ENCODE results near the gene SYNPO2. TPM values are rescaled to one million over a fixed set of nuclear protein-coding genes. Genes with fewer than 3 reads are reported as not detected.
"Not testable (repeated sequence)": the region's sequence is repeated elsewhere in the genome, so short reads cannot be mapped to it uniquely, and the experiment has no call there.

Gene SYNPO2
- total and polyA plus RNA-seq, 2 donors: 428 to 529 TPM

- Histone ChIP-seq H3K4me1 (ENCODE audit: insufficient read depth) (no peaks in the 10 kb centered on the region), H3K4me3 (ENCODE audit: low read depth, low read length) (no peak overlapping the region), H3K36me3 (ENCODE audit: insufficient read depth) (no peaks in the 10 kb centered on the region), H3K27ac (ENCODE audit: low read depth) (no peak overlapping the region)
- WGBS: 42% methylated on average over 2 of the region's 2 CpGs
- no peak for DNase-seq (ENCODE audit: extremely low spot score)
Measured at GRCh38 chr4:118954246-118954645, 65.6 kb downstream of the SYNPO2 start.

- 66% methylated on average over 3 of the region's 3 CpGs for whole genome bisulfite sequencing
- no peaks in the 10 kb centered on the region for H3K36me3 ChIP-seq (ENCODE audit: insufficient read depth)
- H3K27ac ChIP-seq (ENCODE audit: low read depth): peak overlapping the region; percentile 5
- H3K4me3 ChIP-seq (ENCODE audit: low read depth, low read length): no peak overlapping the region
- H3K4me1 ChIP-seq (ENCODE audit: insufficient read depth): no peaks in the 10 kb centered on the region
- no peak for DNase-seq (ENCODE audit: extremely low spot score)
Measured at GRCh38 chr4:118955515-118955914, 66.9 kb downstream of the SYNPO2 start.

- H3K27ac ChIP-seq (ENCODE audit: low read depth): no peak overlapping the region
- no peak overlapping the region for H3K4me3 ChIP-seq (ENCODE audit: low read depth, low read length)
- WGBS: 64% methylated on average over 10 of the region's 10 CpGs
- peaks cover 2% of the 10 kb centered on the region for H3K4me1 ChIP-seq (ENCODE audit: insufficient read depth)
- H3K36me3 ChIP-seq (ENCODE audit: insufficient read depth): no peaks in the 10 kb centered on the region
- DNase-seq (ENCODE audit: extremely low spot score): no peak
Measured at GRCh38 chr4:118957722-118958445, 69.2 kb downstream of the SYNPO2 start.

- no peak overlapping the region for H3K27ac ChIP-seq (ENCODE audit: low read depth)
Measured at GRCh38 chr4:118962540-118962939, 73.9 kb downstream of the SYNPO2 start.

GRCh38 chr4:118964891-118965411 is 76.3 kb downstream of the SYNPO2 start:
- no peak overlapping the region for H3K27ac ChIP-seq (ENCODE audit: low read depth)
- peaks cover 2% of the 10 kb centered on the region for H3K4me1 ChIP-seq (ENCODE audit: insufficient read depth)
- WGBS: 19% methylated on average over 3 of the region's 3 CpGs
- peak; percentile 64 for DNase-seq (ENCODE audit: extremely low spot score)
- H3K36me3 ChIP-seq (ENCODE audit: insufficient read depth): no peaks in the 10 kb centered on the region
- H3K4me3 ChIP-seq (ENCODE audit: low read depth, low read length): no peak overlapping the region

More at GRCh38 chr4:118962540-118962939, 73.9 kb downstream of the SYNPO2 start:
- H3K4me3 ChIP-seq (ENCODE audit: low read depth, low read length): no peak overlapping the region
- H3K36me3 ChIP-seq (ENCODE audit: insufficient read depth): no peaks in the 10 kb centered on the region
- no peak for DNase-seq (ENCODE audit: extremely low spot score)
- H3K4me1 ChIP-seq (ENCODE audit: insufficient read depth): peaks cover 2% of the 10 kb centered on the region

- no peak overlapping the region for H3K4me3 ChIP-seq (ENCODE audit: low read depth, low read length)
- no peaks in the 10 kb centered on the region for H3K36me3 ChIP-seq (ENCODE audit: insufficient read depth)
- no peak for DNase-seq (ENCODE audit: extremely low spot score)
- no peak overlapping the region for H3K27ac ChIP-seq (ENCODE audit: low read depth)
- WGBS: 35% methylated on average over 2 of the region's 2 CpGs
- peaks cover 2% of the 10 kb centered on the region for H3K4me1 ChIP-seq (ENCODE audit: insufficient read depth)
Measured at GRCh38 chr4:118967393-118967792, 78.7 kb downstream of the SYNPO2 start.

GRCh38 chr4:118968005-118968404 is 79.4 kb downstream of the SYNPO2 start:
- H3K4me1 ChIP-seq (ENCODE audit: insufficient read depth): no peaks in the 10 kb centered on the region
- DNase-seq (ENCODE audit: extremely low spot score): peak; percentile 49

GRCh38 chr4:118968813-118969212 is 80.2 kb downstream of the SYNPO2 start:
- no peak for DNase-seq (ENCODE audit: extremely low spot score)
- Histone ChIP-seq H3K4me3 (ENCODE audit: low read depth, low read length) (no peak overlapping the region), H3K36me3 (ENCODE audit: insufficient read depth) (no peaks in the 10 kb centered on the region), H3K4me1 (ENCODE audit: insufficient read depth) (no peaks in the 10 kb centered on the region), H3K27ac (ENCODE audit: low read depth) (peak overlapping the region; percentile 41)
- 15% methylated on average over 6 of the region's 6 CpGs for WGBS

More at GRCh38 chr4:118968005-118968404, 79.4 kb downstream of the SYNPO2 start:
- WGBS: 2% methylated on average over 1 of the region's 1 CpG
- Histone ChIP-seq H3K4me3 (ENCODE audit: low read depth, low read length) (no peak overlapping the region), H3K27ac (ENCODE audit: low read depth) (peak overlapping the region; percentile 35), H3K36me3 (ENCODE audit: insufficient read depth) (no peaks in the 10 kb centered on the region)

GRCh38 chr4:118969359-118969758 is 80.7 kb downstream of the SYNPO2 start:
- Histone ChIP-seq H3K4me1 (ENCODE audit: insufficient read depth) (no peaks in the 10 kb centered on the region), H3K4me3 (ENCODE audit: low read depth, low read length) (no peak overlapping the region), H3K36me3 (ENCODE audit: insufficient read depth) (no peaks in the 10 kb centered on the region), H3K27ac (ENCODE audit: low read depth) (no peak overlapping the region)
- WGBS: 12% methylated on average over 5 of the region's 5 CpGs
- DNase-seq (ENCODE audit: extremely low spot score): peak; percentile 76

- peak overlapping the region; percentile 10 for H3K27ac ChIP-seq (ENCODE audit: low read depth)
- DNase-seq (ENCODE audit: extremely low spot score): no peak
- 38% methylated on average over 2 of the region's 2 CpGs for WGBS
- no peak overlapping the region for H3K4me3 ChIP-seq (ENCODE audit: low read depth, low read length)
- H3K4me1 ChIP-seq (ENCODE audit: insufficient read depth): no peaks in the 10 kb centered on the region
- no peaks in the 10 kb centered on the region for H3K36me3 ChIP-seq (ENCODE audit: insufficient read depth)
Measured at GRCh38 chr4:118972167-118972566, 83.5 kb downstream of the SYNPO2 start.

GRCh38 chr4:118973295-118973694 is 84.6 kb downstream of the SYNPO2 start:
- H3K4me3 ChIP-seq (ENCODE audit: low read depth, low read length): no peak overlapping the region
- no peak for DNase-seq (ENCODE audit: extremely low spot score)
- no peaks in the 10 kb centered on the region for H3K4me1 ChIP-seq (ENCODE audit: insufficient read depth)
- H3K36me3 ChIP-seq (ENCODE audit: insufficient read depth): no peaks in the 10 kb centered on the region
- WGBS: 35% methylated on average over 6 of the region's 6 CpGs
- no peak overlapping the region for H3K27ac ChIP-seq (ENCODE audit: low read depth)

- no peaks in the 10 kb centered on the region for H3K4me1 ChIP-seq (ENCODE audit: insufficient read depth)
- H3K4me3 ChIP-seq (ENCODE audit: low read depth, low read length): no peak overlapping the region
- no peaks in the 10 kb centered on the region for H3K36me3 ChIP-seq (ENCODE audit: insufficient read depth)
- H3K27ac ChIP-seq (ENCODE audit: low read depth): no peak overlapping the region
- no peak for DNase-seq (ENCODE audit: extremely low spot score)
- WGBS: 54% methylated on average over 2 of the region's 2 CpGs
Measured at GRCh38 chr4:118974758-118975157, 86.1 kb downstream of the SYNPO2 start.

- DNase-seq (ENCODE audit: extremely low spot score): no peak
- WGBS: 86% methylated on average over 7 of the region's 7 CpGs
- Histone ChIP-seq H3K36me3 (ENCODE audit: insufficient read depth) (no peaks in the 10 kb centered on the region), H3K27ac (ENCODE audit: low read depth) (no peak overlapping the region), H3K4me3 (ENCODE audit: low read depth, low read length) (no peak overlapping the region), H3K4me1 (ENCODE audit: insufficient read depth) (no peaks in the 10 kb centered on the region)
Measured at GRCh38 chr4:118975449-118976192, 87.0 kb downstream of the SYNPO2 start.

GRCh38 chr4:118976193-118976560 is 87.5 kb downstream of the SYNPO2 start:
- not testable (repeated sequence) for H3K4me3 ChIP-seq (ENCODE audit: low read depth, low read length); H3K4me1 ChIP-seq (ENCODE audit: insufficient read depth); DNase-seq (ENCODE audit: extremely low spot score); H3K36me3 ChIP-seq (ENCODE audit: insufficient read depth); H3K27ac ChIP-seq (ENCODE audit: low read depth)
- WGBS: 79% methylated on average over 12 of the region's 12 CpGs

Measured in urinary bladder (tissue), 4 donors.